Measurements from ENCODE around the gene SCAPER. TPM values are rescaled to one million over a fixed set of nuclear protein-coding genes. Genes with fewer than 3 reads are reported as not detected.

Gene SCAPER
- total and polyA plus RNA-seq, 10 donors: 3.9 to 53.3 (median 34.0) TPM

DNA sequence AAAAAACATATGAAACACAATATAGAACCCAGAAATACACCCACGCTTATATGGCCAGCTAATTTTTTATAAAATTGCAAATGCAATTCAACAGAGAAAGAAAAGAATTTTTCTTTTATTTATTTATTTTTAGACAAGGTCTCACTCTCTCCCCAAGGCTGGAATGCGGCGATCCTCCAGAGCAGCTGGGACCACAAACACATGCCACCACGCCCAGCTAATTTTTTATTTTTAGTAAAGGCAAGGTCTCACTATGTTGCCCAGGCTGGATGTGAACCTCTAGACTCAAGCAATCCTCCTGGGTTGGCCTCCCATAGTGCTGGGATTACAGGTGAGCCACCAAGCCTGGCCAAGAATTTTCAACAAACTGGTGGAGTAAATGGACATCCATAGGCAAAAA is 117.9 kb downstream of the SCAPER start:
- Histone ChIP-seq H3K36me3 (peaks cover 0 to 42% (median 14%) of the 10 kb centered on the region in 6 donors), H3K27ac (no peak overlapping the region), H3K4me1 (no peaks in the 10 kb centered on the region), H3K27me3 (replicated peaks in 1 of 7) (no peaks in the 10 kb centered on the region), H3K4me3 (no peak overlapping the region), H3K9me3 (peaks cover 0 to 30% (median 12%) of the 10 kb centered on the region in 8 donors)
- intact Hi-C loops (cut with DNase I; ENCODE audit: low total_unique reads): no loop called here
- 91 to 98% (median 97%) methylated on average over 4 of the region's 4 CpGs for WGBS, 5 donors
- DNase-seq: no peak
- TF ChIP-seq POLR2A (IDR thresholded peaks at IDR 0.05): no peak
- TF ChIP-seq, protein P1, sequence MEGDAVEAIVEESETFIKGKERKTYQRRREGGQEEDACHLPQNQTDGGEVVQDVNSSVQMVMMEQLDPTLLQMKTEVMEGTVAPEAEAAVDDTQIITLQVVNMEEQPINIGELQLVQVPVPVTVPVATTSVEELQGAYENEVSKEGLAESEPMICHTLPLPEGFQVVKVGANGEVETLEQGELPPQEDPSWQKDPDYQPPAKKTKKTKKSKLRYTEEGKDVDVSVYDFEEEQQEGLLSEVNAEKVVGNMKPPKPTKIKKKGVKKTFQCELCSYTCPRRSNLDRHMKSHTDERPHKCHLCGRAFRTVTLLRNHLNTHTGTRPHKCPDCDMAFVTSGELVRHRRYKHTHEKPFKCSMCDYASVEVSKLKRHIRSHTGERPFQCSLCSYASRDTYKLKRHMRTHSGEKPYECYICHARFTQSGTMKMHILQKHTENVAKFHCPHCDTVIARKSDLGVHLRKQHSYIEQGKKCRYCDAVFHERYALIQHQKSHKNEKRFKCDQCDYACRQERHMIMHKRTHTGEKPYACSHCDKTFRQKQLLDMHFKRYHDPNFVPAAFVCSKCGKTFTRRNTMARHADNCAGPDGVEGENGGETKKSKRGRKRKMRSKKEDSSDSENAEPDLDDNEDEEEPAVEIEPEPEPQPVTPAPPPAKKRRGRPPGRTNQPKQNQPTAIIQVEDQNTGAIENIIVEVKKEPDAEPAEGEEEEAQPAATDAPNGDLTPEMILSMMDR (IDR thresholded peaks at IDR 0.05 in 8 of 11, conservative IDR thresholded peaks at IDR 0.05 in 3 of 11): no peak
- TF ChIP-seq POLR2AphosphoS5 (IDR thresholded peaks at IDR 0.05): no peak

DNA sequence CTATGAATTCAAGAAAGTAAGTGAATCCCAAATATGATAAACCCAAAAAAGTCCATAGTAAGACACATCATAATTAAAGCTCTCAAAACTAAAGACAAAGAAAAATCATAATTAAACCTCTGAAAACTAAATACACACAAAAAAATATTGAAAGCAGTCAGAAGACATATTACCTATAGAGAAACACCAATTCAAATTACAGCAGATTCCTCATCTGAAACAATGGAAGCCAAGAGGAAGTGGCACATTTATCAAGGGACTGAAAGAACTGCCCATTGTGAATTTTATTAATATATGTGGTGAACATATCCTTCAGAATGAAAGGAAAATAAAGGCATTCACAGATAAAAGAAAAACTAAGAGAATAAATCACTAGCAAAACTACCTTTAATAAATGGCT is 128.2 kb downstream of the SCAPER start:
- peaks cover 0 to 41% (median 12%) of the 10 kb centered on the region in 6 donors for H3K36me3 ChIP-seq
- no peak overlapping the region for H3K4me3 ChIP-seq
- intact Hi-C loops (cut with DNase I; ENCODE audit: low total_unique reads): no loop called here
- no peak overlapping the region for H3K27ac ChIP-seq
- TF ChIP-seq POLR2A (IDR thresholded peaks at IDR 0.05) (no peak), POLR2AphosphoS5 (IDR thresholded peaks at IDR 0.05) (no peak)
- TF ChIP-seq, protein P1 (IDR thresholded peaks at IDR 0.05 in 8 of 11, conservative IDR thresholded peaks at IDR 0.05 in 3 of 11): no peak
- H3K9me3 ChIP-seq: peaks cover 0 to 19% (median 8%) of the 10 kb centered on the region in 8 donors
- H3K27me3 ChIP-seq (replicated peaks in 1 of 7): no peaks in the 10 kb centered on the region
- H3K4me1 ChIP-seq: no peaks in the 10 kb centered on the region
- no peak for DNase-seq

DNA sequence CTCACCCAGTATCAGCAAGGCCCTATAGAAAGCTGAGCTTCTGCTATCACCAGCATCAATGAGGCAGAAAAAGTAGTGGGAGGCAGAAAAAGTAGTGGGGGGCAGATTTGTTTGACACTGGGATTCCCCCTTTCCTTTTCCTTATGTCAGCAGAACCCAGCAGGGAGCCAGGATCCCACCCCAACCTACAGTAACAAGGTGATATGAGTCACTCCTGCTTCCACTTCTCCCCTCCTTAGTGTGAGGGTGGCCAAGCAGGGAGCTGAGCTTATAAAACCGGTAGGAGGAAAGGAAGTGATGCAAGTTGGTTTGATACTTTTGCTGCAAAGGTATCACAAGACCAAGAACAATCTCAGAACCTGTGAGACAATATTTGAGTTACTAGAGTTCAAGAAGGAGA is 128.7 kb downstream of the SCAPER start:
- intact Hi-C loops (cut with DNase I; ENCODE audit: low total_unique reads): no loop called here
- Histone ChIP-seq H3K36me3 (peaks cover 0 to 46% (median 12%) of the 10 kb centered on the region in 6 donors), H3K9me3 (peaks cover 0 to 16% (median 8%) of the 10 kb centered on the region in 8 donors), H3K4me3 (no peak overlapping the region), H3K4me1 (no peaks in the 10 kb centered on the region), H3K27me3 (replicated peaks in 1 of 7) (no peaks in the 10 kb centered on the region), H3K27ac (no peak overlapping the region)
- TF ChIP-seq POLR2A (IDR thresholded peaks at IDR 0.05): no peak
- TF ChIP-seq, protein P1 (IDR thresholded peaks at IDR 0.05 in 8 of 11, conservative IDR thresholded peaks at IDR 0.05 in 3 of 11): no peak
- TF ChIP-seq POLR2AphosphoS5 (IDR thresholded peaks at IDR 0.05): no peak
- no peak for DNase-seq
- 58 to 79% (median 67%) methylated on average over 1 of the region's 1 CpG for WGBS, 5 donors

DNA sequence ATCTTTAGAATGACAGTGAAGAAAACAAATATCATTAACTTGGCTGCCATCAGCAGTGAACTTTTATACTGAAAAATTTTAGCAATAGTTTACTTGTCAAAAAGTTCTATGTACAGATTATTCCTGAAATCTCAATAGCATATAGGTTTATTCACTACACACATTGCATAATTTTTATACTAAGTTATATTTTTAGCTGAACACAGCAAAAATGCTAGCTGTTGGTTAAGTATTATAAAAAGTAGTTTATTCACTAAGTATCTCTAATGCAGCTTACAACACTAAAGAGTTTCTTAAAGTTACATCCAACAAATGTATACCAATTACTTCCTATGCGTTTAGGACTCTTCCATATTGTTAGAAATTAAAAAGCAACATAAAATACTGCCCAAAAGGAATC is 131.9 kb downstream of the SCAPER start:
- Histone ChIP-seq H3K27ac (no peak overlapping the region), H3K27me3 (replicated peaks in 1 of 7) (no peaks in the 10 kb centered on the region), H3K9me3 (peaks cover 0 to 16% (median 11%) of the 10 kb centered on the region in 8 donors), H3K4me3 (no peak overlapping the region), H3K36me3 (peaks cover 0 to 48% (median 8%) of the 10 kb centered on the region in 6 donors), H3K4me1 (no peaks in the 10 kb centered on the region)
- DNase-seq: no peak
- TF ChIP-seq POLR2AphosphoS5 (IDR thresholded peaks at IDR 0.05): no peak
- TF ChIP-seq POLR2A (IDR thresholded peaks at IDR 0.05): no peak
- TF ChIP-seq, protein P1 (IDR thresholded peaks at IDR 0.05 in 8 of 11, conservative IDR thresholded peaks at IDR 0.05 in 3 of 11): no peak
- 93 to 98% (median 96%) methylated on average over 1 of the region's 1 CpG for WGBS, 5 donors
- intact Hi-C loops (cut with DNase I; ENCODE audit: low total_unique reads): no loop called here
